Pancreas (tissue), 10 donors: Measurements from ENCODE around the gene PKIG. TPM values are rescaled to one million over a fixed set of nuclear protein-coding genes. Genes with fewer than 3 reads are reported as not detected.
A peak's percentile ranks its signal among the peaks of the same experiment; 100 is the strongest.

Source experiments
- ATAC-seq, 4 donors: fragments of 200-7000 bp; cut with Tn5 transposase; one replicate each; pipeline versions ENCODE4 v1.8.0 to v1.9.1; 2020; ENCODE audit warnings: mild to moderate bottlenecking in 4 of 4, moderate library complexity in 4 of 4
- DNase-seq, 6 donors: peaks; one replicate each; pipeline ENCODE4 v3.0.0-alpha.2; 2020
- FAIRE-seq: peaks from 2 replicates; lab custom pipeline; 2012; peaks lifted over from hg19 to GRCh38; lab: Jason Lieb, UNC
- H3K27ac ChIP-seq, 4 donors: fragments of 200-600 bp; sonication (generic); 1 replicate in 3 of 4; 2 replicates in 1 of 4; pipeline versions ENCODE4 v1.5.0 to v1.8.0; 2020
- H3K27me3 ChIP-seq, 4 donors: fragments of 200-600 bp; one replicate each; pipeline ENCODE4 v1.8.0; 2021
- H3K36me3 ChIP-seq, 3 donors: fragments of 200-600 bp; sonication (generic) in 1 of 3; one replicate each; pipeline versions ENCODE4 v1.5.0 to v1.8.0; 2020 to 2021
- H3K4me1 ChIP-seq, 3 donors: fragments of 200-600 bp; one replicate each; pipeline ENCODE4 v1.8.0; 2021
- H3K4me3 ChIP-seq, 4 donors: fragments of 200-600 bp; sonication (generic) in 2 of 4; one replicate each; pipeline versions ENCODE4 v1.5.0 to v1.8.0; 2020 to 2021
- H3K9me3 ChIP-seq, 4 donors: fragments of 200-600 bp; one replicate each; pipeline ENCODE4 v1.8.0; 2021
- CTCF ChIP-seq, 4 donors: fragments of 200-600 bp; sonication (generic) in 3 of 4; IDR thresholded peaks; one replicate each; pipeline versions ENCODE4 v1.5.0 to v1.8.0; 2021; ENCODE audit warnings: antibody characterized with exemption in 4 of 4
- WGBS, 2 donors: extraction: QIAGEN DNeasy Blood & Tissue Kit; methylation state at CpG; one replicate each; pipeline ENCODE4 v1.1.7; 2013; 5-methylcytosine and 5-hydroxymethylcytosine counted together
- intact Hi-C, 3 donors: fragments of 100-400 bp; cut with DNase I; formaldehyde crosslinking; loops; one replicate each; pipeline versions ENCODE4 v1.11.1 to v1.14.2; 2022
- polyA plus RNA-seq, 2 donors: library from polyadenylated mRNA; stranded (reverse); fragments of 200-250 nt; gene quantifications; one replicate each; pipeline ENCODE4 v1.2.3, GENCODE V29; 2013
- total RNA-seq, 6 donors: library from RNA; stranded (reverse); fragmentation: NEBNext Ultra II Directional in 4 of 6; extraction: Animal tissue kit (Norgen Biotek cat#: 25700) in 4 of 6; gene quantifications; one replicate each; pipeline versions ENCODE4 v1.2.1 to v1.2.4, GENCODE V29; 2021 to 2023
- donor health status: healthy with polysubstance abuse.
- donor health status: DM: no; HTN: no; CAD: no; lungs with moderate emphysema.
- donor health status: DM: no; HTN: no; CAD: no.
- donor health status: control.
- donor health status: control.
- donor health status: Bipolar disorder and iron deficiency.
- donor health status: DM: yes; HTN: yes; CAD: no.
- donor health status: DM: no; HTN: no; CAD: no.
- donor health status: DM: no; HTN: no; CAD: no.
- donor health status: DM: yes; HTN: yes; CAD: no.

PKIG gene
- total and polyA plus RNA-seq, 8 donors: 10.6 to 40.2 (median 13.1) TPM

GRCh38 chr20:44662261-44662660, 79.9 kb downstream of the PKIG start:
- ATAC-seq: no peak
- no peak for DNase-seq
- no peak for TF ChIP-seq CTCF (IDR thresholded peaks at IDR 0.05)
- no peaks in the 10 kb centered on the region for H3K36me3 ChIP-seq
- no peak overlapping the region for H3K4me3 ChIP-seq
- 73 to 78% methylated on average over 2 to 3 of the region's 3 CpGs for WGBS, 2 donors
- no peaks in the 10 kb centered on the region for H3K4me1 ChIP-seq
- intact Hi-C loops: no loop called here
- H3K27ac ChIP-seq: no peak overlapping the region
- H3K27me3 ChIP-seq: no peaks in the 10 kb centered on the region
- H3K9me3 ChIP-seq: no peaks in the 10 kb centered on the region
- FAIRE-seq: no peak

GRCh38 chr20:44664131-44664530, 81.8 kb downstream of the PKIG start:
- Histone ChIP-seq H3K27me3 (no peaks in the 10 kb centered on the region), H3K4me1 (no peaks in the 10 kb centered on the region), H3K9me3 (no peaks in the 10 kb centered on the region), H3K27ac (no peak overlapping the region), H3K4me3 (no peak overlapping the region), H3K36me3 (no peaks in the 10 kb centered on the region)
- intact Hi-C loops: no loop called here
- ATAC-seq: peak in 2 of 4 donors; percentile 44 to 58
- no peak for FAIRE-seq
- DNase-seq: no peak
- TF ChIP-seq CTCF (IDR thresholded peaks at IDR 0.05): no peak
- 49 to 54% methylated on average over 3 of the region's 3 CpGs for WGBS, 2 donors

GRCh38 chr20:44666066-44666465, 83.7 kb downstream of the PKIG start:
- no peak for TF ChIP-seq CTCF (IDR thresholded peaks at IDR 0.05)
- no peak for FAIRE-seq
- Histone ChIP-seq H3K27ac (no peak overlapping the region), H3K4me3 (no peak overlapping the region), H3K9me3 (no peaks in the 10 kb centered on the region), H3K4me1 (no peaks in the 10 kb centered on the region), H3K36me3 (no peaks in the 10 kb centered on the region), H3K27me3 (no peaks in the 10 kb centered on the region)
- ATAC-seq: no peak
- WGBS, 2 donors: 74 to 85% methylated on average over 3 of the region's 3 CpGs
- intact Hi-C loops: no loop called here
- DNase-seq: no peak

Other genes with a start within 250 kb of the PKIG start
- gene R3HDML, start 245.5 kb upstream of the PKIG start, total RNA-seq: not detected
- gene R3HDML, start 245.5 kb upstream of the PKIG start, polyA plus RNA-seq: not detected
- 10 to 100 TPM; 19.6 to 29.2 (median 23.1) TPM for gene HNF4A, start 226.9 kb upstream of the PKIG start, total RNA-seq
- gene HNF4A, start 226.9 kb upstream of the PKIG start, polyA plus RNA-seq: 1 to 10 TPM; 7.4 to 8.8 TPM
- gene TTPAL, start 106.7 kb upstream of the PKIG start, total RNA-seq: 1 to 10 TPM; 5.0 to 8.2 (median 6.9) TPM
- gene TTPAL, start 106.7 kb upstream of the PKIG start, polyA plus RNA-seq: 1 to 10 TPM; 3.1 to 4.6 TPM
- gene SERINC3, start 60.5 kb upstream of the PKIG start, total RNA-seq: 10 to 100 TPM; 29.4 to 52.1 (median 39.1) TPM
- gene SERINC3, start 60.5 kb upstream of the PKIG start, polyA plus RNA-seq: 10 to 100 TPM; 14.5 to 26.5 TPM
- gene ADA, start 69.1 kb downstream of the PKIG start, total RNA-seq: 1 to 10 TPM; 2.9 to 5.9 (median 3.2) TPM
- 1 to 10 TPM; 5.1 to 6.0 TPM for gene ADA, start 69.1 kb downstream of the PKIG start, polyA plus RNA-seq
- 1 to 10 TPM in 5 of 6 donors, under 1 TPM in 1; 0.14 to 3.3 (median 1.3) TPM for gene CCN5, start 132.8 kb downstream of the PKIG start, total RNA-seq
- gene CCN5, start 132.8 kb downstream of the PKIG start, polyA plus RNA-seq: 1 to 10 TPM; 3.3 to 6.4 TPM
- 1 to 10 TPM in 3 of 6 donors, under 1 TPM in 3; 0.75 to 2.5 (median 1.4) TPM for gene KCNK15, start 163.3 kb downstream of the PKIG start, total RNA-seq
- 1 to 10 TPM in 1 of 2 donors, under 1 TPM in 1; 0.42 to 1.1 TPM for gene KCNK15, start 163.3 kb downstream of the PKIG start, polyA plus RNA-seq
- gene RIMS4, start 228.0 kb downstream of the PKIG start, total RNA-seq: under 1 TPM in 5 of 6 donors, not detected in 1; 0.03 to 0.20 (median 0.09) TPM
- gene RIMS4, start 228.0 kb downstream of the PKIG start, polyA plus RNA-seq: under 1 TPM; 0.07 to 0.08 TPM